ENCODE data around the gene TRAK2.
"Not testable (repeated sequence)": the region's sequence is repeated elsewhere in the genome, so short reads cannot be mapped to it uniquely, and the experiment has no call there.

The TRAK2 gene

DNA sequence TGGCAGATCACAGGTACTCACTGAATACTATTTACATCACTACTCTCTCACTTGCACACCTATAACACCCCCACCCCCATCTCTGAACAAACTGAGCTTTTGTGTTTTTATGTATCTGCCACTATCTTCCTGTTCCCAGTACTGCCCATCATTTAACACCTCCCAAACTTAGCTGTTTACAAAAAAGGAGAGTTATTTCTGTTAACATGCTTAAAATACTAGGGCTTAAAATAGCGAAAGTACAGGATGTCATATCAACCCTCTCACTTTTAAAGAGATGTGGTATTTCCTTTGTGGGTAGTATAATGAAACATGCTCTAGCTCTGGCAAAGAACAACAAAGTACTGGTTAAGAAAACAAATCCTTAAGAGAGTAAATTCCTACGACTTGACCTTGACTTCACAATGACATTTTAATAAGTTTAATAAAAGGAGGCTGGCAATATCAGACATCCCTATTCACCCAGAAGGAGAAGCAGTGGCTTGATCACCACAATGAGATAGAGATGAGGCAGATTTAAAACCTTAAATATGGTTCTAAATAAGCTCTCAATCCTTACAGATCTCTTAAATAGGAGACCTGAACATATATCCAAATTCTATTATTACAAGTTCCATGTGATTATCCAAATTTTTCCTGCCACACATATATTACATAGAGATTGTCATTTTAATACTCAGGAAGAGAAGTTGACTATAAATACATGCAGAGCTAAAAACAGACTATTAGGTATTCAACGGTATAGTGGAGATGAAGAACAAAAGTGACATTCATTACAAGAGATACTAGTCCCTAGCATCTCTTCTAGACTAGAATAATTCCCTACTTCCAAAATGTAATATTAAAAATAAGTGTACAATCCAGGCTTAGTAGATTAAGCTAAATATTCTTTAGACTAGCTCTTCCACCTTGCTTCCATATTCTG, 36.9 kb downstream of the TRAK2 start:
- DNase-seq: no peak

DNA sequence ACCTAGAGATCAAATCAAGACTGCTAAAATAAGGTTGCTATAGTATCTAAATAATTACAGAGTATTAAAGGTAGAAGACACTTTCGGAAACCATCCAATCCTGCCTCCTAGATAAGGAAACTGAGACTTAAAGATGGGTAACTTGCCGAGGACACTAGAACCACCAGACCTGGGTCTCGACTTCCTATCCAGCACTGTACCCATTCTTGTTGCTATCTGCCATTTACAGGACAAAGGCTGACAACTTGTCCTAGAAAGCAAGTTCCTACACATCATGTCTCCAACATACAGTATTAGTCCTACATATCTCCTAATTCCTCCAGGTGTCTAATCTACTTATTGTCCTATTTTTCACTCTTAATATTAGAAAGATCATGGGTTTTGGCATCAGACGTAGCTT, 37.7 kb downstream of the TRAK2 start:
- DNase-seq: no peak

DNA sequence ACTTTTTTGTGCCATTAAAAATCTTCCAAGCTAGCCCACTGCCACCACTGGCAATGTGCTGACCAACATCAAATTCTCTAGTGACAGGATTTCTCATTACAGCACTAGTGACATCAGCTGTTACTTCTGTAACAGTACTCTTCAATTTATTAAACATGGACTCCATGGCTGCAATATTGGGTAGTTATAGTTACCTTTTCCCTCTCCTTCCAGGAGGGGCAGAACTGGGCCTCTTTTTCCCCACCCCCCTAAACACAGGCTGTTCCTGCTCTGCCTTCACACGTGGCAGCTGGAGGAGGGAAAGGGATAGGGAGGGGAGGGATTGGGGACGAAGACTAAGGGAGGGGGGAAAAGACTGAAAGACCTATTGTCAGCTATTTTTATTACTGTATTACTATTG, 38.1 kb downstream of the TRAK2 start:
- DNase-seq: no peak

DNA sequence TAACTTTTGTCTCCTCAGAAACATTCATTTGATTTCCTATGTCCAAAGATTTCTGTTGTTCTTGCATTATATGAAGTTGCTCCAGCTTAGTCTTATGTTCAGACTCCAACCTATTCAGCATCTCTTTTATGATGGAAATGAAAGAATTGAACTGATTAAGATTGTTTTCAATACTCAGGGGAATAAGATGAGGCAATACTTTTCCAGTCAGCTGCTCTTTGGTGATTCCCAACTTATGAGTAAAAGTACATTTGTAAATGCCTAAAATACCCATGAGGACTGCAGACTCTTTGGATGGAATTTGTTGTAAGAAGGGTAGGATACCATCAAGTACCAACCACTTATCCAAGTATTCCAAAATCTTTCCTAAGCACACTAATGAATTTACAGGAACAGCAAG, 39.8 kb downstream of the TRAK2 start:
- DNase-seq: no peak

DNA sequence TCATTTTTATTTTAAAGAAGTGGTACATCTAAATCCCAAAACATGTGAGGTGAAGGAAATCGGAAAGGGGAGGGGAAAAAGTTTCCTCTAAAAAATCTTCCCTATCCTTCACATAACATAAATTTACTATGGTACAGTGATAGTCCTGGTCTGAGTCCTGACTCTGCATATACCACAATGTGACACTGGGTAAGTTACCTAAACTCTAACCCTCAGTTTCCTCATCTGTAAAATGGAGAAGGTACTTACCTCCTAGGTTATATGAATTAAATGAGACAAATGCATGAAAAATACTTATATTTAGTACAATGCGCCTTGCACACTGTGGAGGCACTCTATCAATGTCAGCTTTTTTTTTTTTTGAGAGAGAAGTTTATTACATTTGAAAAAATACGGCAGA, 42.3 kb downstream of the TRAK2 start:
- DNase-seq: no peak

DNA sequence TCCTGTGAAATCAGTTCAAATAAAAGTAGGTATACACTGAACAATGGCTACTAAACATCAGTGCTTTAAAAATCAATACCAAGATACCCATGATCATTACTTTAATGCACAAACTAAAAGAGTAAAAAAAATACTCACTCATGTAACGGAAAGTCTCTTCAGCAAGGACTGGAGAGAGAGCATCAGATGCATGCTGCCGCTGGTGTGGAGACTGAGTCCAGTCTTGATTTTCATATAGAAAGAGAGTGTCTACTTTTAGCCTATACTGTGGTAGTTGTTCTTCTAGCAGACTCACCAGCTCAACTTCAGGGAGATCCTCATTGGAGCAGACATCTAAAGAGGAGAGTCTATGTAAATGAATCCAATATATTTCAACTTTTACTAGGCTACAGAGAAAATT, 44.0 kb downstream of the TRAK2 start:
- DNase-seq: no peak

DNA sequence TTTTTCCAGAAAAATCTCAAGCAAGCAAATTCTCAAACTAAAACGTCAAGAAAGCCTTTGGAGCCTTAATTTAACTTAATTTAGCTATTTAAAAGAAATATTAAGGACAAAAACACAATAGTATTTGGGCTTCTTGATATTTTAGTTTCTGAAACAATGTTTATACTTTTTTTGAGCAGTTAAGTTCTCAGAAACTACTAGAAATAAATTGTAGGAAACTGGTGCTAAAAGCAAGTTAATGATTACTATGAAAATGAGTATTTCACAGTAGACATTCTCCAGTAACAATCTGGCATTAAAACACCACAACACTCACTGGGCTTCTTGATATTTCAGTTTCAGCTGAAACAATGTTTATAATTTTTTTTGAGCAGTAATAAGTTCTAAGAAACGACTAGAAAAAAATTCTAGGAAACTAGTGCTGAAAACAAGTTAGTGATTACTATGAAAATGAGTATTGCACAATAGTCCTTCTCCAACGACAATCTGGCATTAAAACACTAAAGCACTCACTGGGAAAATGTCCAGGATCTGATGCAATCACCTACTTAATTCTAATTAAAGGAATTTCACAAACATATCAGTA, 45.1 kb downstream of the TRAK2 start:
- DNase-seq: no peak

DNA sequence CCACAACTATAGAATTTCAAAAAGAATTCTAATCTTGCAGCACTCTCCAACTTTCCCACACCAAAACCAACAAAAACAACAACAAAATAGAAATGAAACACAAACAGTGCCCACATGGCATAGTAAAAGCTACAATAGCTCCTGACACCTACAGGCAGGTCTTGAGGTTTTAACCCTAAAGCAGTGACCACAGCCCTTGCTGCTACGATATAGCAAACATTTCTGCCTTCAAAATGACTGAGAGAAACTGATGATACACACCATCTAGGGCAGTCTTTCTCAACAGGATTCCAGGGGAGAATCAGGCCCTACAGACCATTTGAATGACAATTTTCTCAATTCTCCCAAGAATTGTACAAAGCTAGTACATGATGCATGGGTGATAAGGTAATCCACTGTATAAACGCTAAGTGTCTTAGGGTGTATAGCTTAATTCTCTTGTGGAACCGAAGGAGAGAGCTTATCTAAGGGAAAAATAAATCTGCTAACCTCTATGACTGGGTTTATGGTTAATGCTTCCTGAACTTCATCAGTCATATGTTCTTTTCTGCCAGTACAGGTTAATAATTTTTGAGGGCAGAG, 46.5 kb downstream of the TRAK2 start:
- DNase-seq: no peak

DNA sequence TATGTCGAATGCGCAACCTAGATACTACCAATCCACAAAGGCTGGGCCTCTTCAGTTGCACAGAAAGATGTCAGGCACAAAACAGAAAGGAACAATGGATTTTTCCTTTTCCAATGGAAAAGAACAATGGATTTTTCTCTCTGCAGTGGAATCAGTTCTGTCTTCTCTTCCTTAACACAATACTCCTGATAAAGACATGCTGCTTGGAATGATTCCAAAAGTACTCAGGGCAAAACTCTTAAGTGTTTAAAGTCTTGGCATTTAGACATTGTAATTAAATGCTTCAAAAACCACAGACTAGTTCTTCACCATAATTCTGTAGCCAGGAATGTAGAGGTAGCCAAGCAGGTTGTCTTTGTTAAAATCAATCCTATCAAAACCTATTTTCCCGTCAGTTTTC, 47.4 kb downstream of the TRAK2 start:
- DNase-seq: no peak

DNA sequence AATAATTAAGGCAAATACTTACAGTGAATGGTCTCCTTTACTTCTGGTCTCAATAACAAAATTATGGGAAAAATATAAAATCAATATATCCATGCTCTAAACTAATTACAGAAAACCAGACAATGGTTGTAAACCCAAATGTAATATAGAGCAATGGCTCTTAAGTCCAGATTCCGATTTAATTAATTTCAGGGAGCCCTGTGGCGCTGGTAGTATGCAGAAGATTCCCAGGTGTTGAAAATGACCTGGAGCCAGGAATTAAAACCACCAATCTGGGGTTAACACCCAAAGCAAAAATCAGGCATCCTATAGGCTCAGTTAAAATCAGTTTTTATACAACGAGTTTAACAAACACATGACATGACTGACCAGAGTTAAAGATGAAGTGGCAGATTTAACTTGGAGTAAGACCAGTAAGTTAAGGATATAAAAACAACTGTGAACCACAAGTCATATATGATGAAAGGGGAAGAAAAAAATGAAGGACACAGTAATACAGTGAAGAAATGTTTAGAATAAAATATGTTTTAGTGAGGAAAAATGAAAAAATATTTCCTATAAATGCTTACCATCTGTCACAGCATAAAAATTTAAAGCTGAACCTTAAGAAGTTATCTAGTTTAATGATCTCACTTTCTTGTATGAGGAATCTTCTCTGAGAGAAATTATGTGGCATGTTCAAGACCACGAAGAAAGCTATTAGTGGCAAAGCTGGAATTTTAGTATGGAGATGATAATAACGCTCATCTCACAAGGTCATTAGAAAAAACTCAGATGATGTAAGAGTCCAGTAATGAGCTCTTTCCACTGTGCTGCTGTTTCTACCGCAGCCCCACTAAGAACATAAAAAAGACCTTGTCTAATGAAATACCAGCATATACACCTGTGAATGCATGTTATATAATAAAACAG, 48.4 kb downstream of the TRAK2 start:
- no peak for DNase-seq

DNA sequence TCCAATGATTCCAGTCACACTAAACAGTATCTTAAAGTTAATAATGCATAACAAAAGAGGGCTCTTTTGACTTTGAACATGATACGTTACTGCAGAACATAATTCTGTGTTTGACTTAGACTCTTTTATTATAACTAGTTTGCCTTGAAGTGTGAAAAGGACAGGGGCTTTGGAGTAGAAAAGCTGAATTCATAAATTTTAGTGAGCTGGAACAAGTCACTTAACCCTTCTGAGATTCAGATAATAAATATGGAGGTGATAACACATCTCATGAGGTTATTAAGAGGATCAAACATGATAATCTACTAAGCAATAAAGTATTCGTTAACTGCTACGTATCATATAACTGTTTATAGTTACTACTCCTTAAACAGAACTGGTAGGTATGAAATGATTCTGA, 49.4 kb downstream of the TRAK2 start:
- no peak for DNase-seq

DNA sequence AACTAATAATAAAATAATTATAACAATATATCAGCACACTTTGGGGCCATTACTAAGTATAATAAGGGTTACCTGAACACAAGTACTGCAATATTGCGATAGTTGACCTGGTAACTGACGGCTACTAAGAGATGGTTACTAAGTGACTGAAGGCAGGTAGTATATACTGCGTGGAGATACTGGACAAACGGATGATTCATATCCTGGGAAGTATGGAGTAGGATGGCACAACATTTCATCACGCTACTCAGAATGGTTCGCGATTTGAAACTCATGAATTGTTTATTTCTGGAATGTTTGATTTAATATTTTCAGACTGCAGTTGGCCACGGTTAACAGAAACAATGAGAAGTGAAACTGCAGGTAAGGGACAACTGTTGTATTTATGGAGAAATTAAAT, 54.7 kb downstream of the TRAK2 start:
- DNase-seq: no peak

DNA sequence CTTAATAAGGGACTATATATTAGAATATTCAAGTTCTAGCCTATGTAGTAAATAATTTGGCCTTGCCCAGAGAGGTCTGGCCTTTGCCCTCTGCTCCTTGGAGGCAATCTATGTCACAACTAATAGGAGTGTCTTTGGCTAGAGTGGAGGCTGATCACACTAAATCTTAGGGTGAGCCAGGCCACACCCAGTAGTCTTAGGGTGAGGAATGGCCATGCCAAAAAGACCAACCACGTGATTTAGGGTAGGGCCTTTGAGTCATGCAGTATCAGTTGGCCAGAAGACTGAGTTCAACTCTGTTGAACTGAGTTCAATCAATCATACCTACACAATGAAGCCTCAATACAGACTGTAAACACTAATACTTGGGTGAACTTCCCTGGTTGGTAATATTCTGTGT, 68.1 kb downstream of the TRAK2 start:
- DNase-seq: no peak

DNA sequence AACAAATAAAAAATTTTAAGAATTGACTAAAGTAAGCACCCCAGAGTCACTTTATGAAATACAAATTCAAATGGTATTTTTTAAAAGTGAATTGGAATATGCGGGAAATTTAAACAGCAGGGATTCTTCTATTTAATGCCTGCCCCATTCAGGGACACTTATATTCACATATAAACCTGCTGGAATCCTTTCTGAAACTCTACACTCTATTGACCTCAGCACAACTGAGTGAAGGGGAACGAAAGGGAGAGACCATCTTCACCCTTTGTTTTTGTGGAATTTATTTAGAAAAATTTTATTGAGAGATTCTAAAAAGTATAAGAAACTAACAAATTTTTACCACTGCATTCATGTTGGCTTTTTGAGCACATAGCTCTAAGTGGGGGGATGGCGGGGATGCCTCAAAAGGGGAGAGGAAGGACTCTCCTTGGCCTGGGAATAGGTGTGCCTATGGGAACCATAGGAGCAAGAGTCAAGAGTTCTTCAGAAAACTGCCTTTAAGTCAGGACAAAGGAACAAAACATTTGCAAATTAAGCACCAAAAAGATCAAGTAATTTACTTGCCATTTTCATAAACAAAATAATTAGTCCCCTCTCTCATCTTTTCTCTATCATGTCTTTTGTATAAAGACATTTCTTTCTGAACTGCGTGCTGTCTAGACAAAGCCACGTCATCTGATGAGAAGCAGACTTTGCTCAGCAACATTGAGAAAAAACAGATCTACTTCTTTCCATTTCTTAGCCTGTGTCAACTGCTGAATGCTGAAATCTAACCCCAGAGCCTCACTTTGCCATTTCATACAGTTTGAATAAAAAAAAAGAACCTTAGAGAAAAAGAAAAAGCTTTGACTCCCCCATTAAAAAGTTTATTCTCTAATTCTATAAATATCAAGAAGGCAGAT, 72.5 kb downstream of the TRAK2 start:
- DNase-seq: no peak

DNA sequence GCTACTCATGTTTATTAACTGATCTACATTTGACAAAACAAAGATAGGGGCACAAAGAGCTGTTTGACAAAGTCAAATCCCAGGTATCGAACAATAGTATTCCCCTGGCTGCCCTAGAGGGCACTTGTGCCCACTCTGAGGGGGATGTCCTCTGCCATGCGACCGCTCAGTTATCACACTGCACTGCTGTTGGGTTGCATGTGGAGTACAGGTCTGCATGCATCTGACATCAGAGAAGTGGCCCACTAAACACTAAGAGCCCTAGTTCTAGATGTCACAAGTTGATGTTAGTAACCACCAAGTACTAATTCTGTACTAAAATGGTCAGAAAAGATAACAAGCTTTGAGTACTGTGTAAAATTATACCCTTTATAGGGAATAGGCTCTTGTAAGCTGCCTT, 74.0 kb downstream of the TRAK2 start:
- DNase-seq: no peak

DNA sequence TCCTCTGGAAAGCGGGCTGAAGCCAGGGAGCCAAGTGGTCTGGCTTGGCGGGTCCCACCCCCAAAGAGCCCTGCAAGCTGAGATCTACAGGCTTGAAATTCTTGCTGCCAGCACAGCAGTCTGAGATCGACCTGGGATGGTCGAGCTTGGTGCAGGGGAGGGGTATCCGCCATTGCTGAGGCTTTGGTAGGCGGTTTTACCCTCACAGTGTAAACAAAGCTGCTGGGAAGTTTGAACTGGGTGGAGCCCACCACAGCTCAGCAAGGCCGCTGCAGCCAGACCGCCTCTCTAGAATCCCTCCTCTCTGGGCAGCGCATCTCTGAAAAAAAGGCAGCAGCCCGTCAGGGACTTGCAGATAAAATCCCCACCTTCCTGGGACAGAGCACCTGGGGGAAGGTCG, 81.5 kb downstream of the TRAK2 start:
- no peak for DNase-seq

DNA sequence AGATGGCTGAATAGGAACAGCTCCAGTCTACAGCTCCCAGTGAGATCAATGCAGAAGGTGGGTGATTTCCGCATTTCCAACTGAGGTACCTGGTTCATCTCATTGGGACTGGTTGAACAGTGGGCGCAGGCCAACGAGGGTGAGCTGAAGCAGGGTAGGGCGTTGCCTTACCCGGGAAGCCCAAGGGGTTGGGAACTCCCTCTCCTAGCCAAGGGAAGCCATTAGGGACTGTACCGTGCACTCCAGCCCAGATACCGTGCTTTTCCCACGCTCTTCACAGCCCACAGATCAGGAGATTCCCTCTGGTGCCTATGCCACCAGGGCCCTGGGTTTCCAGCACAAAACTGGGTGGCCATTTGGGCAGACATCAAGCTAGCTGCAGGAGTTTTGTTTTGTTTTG, 81.9 kb downstream of the TRAK2 start:
- DNase-seq: not testable (repeated sequence)

DNA sequence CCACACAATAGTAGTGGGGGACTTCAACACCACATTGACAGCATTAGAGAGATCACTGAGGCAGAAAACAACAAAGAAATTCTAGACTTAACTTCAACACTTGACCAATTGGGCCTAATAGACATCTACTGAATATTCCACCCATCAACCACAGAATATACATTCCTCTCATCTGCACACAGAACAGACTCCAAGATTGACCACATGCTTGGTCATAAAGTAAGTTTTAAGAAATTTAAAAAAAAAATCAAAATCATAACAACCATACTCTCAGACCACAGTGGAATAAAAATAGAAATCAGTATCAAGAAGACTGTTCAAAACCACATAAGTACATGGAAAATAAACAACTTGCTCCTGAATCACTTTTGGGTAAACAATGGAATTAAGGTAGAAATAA, 85.1 kb downstream of the TRAK2 start:
- DNase-seq: no peak

DNA sequence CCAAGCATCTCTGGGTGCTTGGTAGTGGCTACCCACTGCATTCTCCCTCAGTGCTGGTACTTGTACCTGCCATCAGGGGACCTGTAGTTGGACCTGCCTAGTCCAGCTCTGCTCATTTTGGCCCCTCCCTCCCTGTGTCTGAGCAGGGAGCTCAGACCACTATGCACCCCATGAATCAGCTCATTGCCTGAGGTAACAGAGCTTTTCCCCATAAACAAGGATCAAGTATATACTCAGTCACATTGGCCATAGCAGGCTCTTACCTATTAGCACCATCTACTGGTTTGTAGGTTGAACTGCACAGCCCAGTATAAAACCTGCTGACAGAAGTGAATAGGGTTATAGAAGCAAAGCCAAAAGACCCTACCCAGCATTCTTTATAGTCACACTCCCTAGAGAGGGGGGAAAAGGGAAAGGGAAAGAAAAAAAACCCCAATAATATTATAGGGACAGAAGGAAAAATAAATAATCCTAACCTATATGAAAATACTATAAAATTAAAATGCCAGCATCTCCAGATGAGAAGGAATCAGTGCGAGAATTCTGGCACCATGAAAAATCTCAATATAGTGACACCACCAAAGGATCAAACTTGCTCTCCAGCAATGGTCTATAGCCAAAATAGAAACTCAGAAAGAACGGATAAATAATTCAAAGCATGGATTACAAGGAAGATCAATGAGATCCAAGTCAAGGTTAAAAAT, 87.2 kb downstream of the TRAK2 start:
- no peak for DNase-seq

DNA sequence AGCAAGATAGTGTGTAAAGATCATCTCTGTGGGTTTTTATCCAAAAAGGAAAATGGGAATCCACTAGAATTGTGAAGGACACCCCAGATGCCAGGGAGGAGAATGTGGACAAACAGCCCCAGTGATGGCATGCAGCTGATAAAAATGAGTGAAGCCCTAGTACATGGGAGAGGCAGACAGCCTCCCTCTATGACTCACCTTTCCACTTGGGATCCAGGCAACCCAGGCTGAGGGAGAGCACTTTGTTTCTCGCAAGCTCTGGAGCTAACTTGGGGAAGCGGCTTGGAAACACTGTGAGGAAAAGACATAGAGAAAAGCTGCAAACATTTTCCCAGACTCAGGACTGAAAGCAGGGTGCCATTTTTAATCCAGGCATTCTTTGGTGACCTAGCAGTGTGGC, 88.9 kb downstream of the TRAK2 start:
- DNase-seq: no peak

DNA sequence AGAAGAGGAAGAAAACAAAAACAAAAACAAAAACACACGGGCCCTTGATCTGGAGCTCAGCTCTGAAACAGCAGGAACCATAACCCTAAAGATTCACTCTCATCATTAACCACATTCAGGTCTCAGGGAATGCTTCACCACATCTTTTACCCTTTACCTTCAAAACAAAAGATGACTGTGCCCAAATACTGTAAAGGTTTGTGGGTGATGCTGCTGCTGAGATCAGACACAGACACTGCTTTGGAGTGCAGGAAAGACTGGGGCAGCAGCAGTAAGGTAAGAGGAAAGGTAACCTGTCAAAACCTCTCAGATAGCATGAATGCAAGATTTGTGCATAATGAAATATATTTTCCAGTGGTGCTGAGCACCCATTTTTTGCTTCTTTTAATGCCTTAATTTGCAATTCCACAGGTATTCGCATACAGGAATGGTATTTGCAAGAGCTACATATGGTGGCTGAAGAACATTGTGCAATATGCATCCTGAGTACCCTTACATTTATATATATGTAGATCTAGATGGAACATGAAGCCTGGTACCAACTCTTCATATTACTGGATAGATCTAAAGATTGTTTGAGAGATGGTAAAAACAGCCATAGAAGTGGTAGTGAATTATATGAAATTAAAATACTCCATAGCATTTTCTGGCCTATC, 90.1 kb downstream of the TRAK2 start:
- DNase-seq: no peak
